ENCODE results near the gene CLCN1.

GRCh38 chr7:143401265-143401664, 85.4 kb downstream of the CLCN1 start:
- TF ChIP-seq POLR2A (IDR thresholded peaks at IDR 0.05) (no peak), CTCF (IDR thresholded peaks at IDR 0.05) (no peak)
